ENCODE results near the gene ENPP7. TPM values are rescaled to one million over a fixed set of nuclear protein-coding genes. Genes with fewer than 3 reads are reported as not detected.

The ENPP7 gene
- polyA plus RNA-seq, 1 experiment: not detected

DNA sequence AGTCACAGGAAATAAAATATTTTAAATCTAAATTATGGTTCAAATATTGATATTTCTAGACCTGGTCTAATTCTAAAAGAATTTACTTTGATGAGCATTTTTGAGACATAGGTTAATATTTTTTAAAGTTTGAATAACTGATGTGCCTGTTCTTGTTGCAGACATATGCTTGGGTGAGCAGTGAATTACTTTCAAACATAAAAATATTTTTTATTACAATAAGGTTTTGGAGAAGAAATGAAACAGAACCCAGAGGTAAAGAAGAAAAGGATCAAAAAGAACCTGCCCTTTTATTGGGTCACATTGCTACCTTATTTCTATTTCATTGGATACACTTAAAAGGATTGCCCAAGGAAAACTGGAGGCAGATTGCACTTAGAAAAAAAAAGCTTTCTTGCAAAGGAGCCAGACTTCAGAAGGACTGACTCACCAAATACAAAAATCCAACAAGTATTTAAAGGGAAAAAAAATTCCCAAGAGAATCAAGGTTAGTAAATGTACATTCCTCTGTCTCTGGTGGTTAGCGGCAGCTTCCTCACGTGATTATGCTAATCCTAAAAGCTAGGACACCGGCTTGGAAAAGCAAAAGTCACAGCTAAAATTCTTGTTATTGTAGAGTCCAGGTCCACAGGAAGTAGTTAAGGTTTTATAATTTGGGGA is 18.5 kb downstream of the ENPP7 start:
- DNase-seq (ENCODE audit: low read depth, low spot score): peak; percentile 33
- POLR2A ChIA-PET: no interaction called here
- TF ChIP-seq, protein P1, sequence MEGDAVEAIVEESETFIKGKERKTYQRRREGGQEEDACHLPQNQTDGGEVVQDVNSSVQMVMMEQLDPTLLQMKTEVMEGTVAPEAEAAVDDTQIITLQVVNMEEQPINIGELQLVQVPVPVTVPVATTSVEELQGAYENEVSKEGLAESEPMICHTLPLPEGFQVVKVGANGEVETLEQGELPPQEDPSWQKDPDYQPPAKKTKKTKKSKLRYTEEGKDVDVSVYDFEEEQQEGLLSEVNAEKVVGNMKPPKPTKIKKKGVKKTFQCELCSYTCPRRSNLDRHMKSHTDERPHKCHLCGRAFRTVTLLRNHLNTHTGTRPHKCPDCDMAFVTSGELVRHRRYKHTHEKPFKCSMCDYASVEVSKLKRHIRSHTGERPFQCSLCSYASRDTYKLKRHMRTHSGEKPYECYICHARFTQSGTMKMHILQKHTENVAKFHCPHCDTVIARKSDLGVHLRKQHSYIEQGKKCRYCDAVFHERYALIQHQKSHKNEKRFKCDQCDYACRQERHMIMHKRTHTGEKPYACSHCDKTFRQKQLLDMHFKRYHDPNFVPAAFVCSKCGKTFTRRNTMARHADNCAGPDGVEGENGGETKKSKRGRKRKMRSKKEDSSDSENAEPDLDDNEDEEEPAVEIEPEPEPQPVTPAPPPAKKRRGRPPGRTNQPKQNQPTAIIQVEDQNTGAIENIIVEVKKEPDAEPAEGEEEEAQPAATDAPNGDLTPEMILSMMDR (IDR thresholded peaks at IDR 0.05; ENCODE audit: low read depth, low read length): no peak
- H3K27ac ChIP-seq (ENCODE audit: low read depth, low read length): no peak overlapping the region
- H3K4me3 ChIP-seq (ENCODE audit: low read depth, low read length): no peak overlapping the region
- H3K27me3 ChIP-seq (ENCODE audit: control insufficient read depth, insufficient read depth, low read length): peaks cover 55% of the 10 kb centered on the region
- H3K9me3 ChIP-seq (ENCODE audit: control insufficient read depth, insufficient read depth, low read length): no peaks in the 10 kb centered on the region; the same call in 1 of the 2 replicates
- CTCF ChIA-PET: interaction anchor here (1.2 kb wide), 1 partner anchor 8 kb away, joined by 5 read pairs; no protein-coding TSS in a partner anchor

DNA sequence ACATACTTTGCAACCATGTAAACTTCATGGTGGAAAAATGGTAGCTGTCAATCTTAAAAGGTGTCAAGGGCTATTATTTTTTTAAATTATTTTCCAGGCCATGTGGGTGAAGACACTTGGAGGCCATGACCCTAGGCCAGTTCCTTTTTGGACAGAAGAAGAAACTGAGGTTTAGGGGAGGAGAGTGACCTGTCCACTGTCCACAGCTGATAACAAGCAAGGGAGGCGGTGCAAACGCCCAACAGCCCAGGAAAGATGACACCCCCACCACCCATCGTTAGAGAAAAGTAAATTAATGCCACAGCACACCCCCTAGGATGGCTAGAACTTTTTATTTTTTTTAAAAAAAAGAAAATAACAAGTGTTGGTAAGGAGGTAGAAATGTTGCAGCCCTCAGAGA is 19.2 kb downstream of the ENPP7 start:
- no peak for DNase-seq (ENCODE audit: low read depth, low spot score)
- CTCF ChIA-PET: interaction anchor here (0.6 to 1.2 kb wide), 2 partner anchors 8 to 9 kb away, joined by 3 to 5 read pairs; no protein-coding TSS in a partner anchor
- Histone ChIP-seq H3K27me3 (ENCODE audit: control insufficient read depth, insufficient read depth, low read length) (peaks cover 58% of the 10 kb centered on the region), H3K4me3 (ENCODE audit: low read depth, low read length) (no peak overlapping the region), H3K27ac (ENCODE audit: low read depth, low read length) (no peak overlapping the region), H3K9me3 (ENCODE audit: control insufficient read depth, insufficient read depth, low read length) (no peaks in the 10 kb centered on the region; the same call in 1 of the 2 replicates)
- POLR2A ChIA-PET: no interaction called here
- TF ChIP-seq, protein P1 (IDR thresholded peaks at IDR 0.05; ENCODE audit: low read depth, low read length): no peak

DNA sequence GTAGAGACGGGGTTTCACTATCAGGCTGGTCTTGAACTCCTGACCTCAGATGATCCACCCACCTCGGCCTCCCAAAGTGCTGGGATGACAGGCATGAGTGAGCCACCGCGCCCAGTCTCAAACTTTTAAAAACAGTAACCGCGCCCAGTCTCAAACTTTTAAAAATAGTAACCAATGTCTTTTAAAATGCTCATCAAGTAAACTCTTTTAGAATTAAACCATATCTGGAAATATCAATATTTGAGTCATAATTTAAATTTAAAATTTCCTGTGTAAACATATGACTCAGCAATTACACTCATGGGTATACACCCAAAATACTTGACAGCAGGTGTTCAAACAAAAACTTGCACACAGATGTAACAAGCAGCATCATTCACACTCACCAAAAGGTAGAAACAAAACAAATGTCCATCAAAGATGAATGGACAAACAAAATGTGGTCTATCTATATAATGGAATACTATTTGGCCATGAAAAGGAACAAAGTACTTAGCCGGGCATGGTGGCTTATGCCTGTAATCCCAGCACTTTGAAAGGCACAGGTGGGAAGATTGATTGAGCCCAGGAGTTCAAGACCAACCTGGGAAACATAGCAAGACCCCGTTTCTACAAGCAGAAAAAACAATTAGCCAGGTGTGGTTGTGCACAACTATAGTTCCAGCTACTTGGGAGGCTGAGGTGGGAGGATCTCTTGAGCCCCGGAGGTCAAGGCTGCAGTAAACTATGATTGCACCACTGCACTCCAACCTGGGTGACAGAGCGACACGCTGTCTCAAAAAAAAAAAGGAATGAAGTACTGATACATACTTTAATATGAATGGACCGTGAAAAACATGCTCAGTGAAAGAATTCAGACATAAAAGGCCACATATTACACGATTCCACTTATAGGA is 20.2 kb downstream of the ENPP7 start:
- POLR2A ChIA-PET: no interaction called here
- TF ChIP-seq, protein P1 (IDR thresholded peaks at IDR 0.05; ENCODE audit: low read depth, low read length): no peak
- DNase-seq (ENCODE audit: low read depth, low spot score): no peak
- no peaks in the 10 kb centered on the region; the same call in 1 of the 2 replicates for H3K9me3 ChIP-seq (ENCODE audit: control insufficient read depth, insufficient read depth, low read length)
- peaks cover 54% of the 10 kb centered on the region for H3K27me3 ChIP-seq (ENCODE audit: control insufficient read depth, insufficient read depth, low read length)
- no peak overlapping the region for H3K27ac ChIP-seq (ENCODE audit: low read depth, low read length)
- H3K4me3 ChIP-seq (ENCODE audit: low read depth, low read length): no peak overlapping the region
- CTCF ChIA-PET: interaction anchor here (1.0 kb wide), 1 partner anchor 10 kb away, joined by 3 read pairs; no protein-coding TSS in a partner anchor

DNA sequence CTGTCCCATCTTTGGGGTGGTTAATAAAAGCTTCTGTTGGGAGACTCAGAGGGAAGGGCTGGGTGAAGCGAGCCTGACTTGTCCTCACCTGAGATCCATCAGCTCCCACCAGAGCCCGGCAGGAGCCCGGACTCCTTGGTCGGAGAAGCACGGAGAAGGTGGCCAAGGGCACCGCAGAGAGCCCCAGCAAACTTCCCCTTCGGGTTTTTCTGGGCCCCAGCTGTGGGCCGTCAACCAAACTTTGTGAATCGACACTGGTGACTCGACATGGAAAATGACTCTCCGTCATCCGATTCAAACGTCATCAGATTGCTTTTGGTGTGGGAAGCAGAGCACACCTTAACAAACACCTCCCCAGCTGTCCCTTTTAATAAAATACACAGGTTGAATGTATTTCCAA is 21.4 kb downstream of the ENPP7 start:
- ChIA-PET POLR2A (no interaction called here), CTCF (interaction anchor here (1.0 kb wide), 1 partner anchor 11 kb away, joined by 3 read pairs; no protein-coding TSS in a partner anchor)
- Histone ChIP-seq H3K9me3 (ENCODE audit: control insufficient read depth, insufficient read depth, low read length) (no peaks in the 10 kb centered on the region; the same call in 1 of the 2 replicates), H3K27me3 (ENCODE audit: control insufficient read depth, insufficient read depth, low read length) (peaks cover 45% of the 10 kb centered on the region), H3K27ac (ENCODE audit: low read depth, low read length) (no peak overlapping the region), H3K4me3 (ENCODE audit: low read depth, low read length) (no peak overlapping the region)
- no peak for DNase-seq (ENCODE audit: low read depth, low spot score)
- TF ChIP-seq, protein P1 (IDR thresholded peaks at IDR 0.05; ENCODE audit: low read depth, low read length): no peak

All from AG04450 (cell line).